ENCODE data around the gene SLC41A3.
"Not testable (repeated sequence)": the region's sequence is repeated elsewhere in the genome, so short reads cannot be mapped to it uniquely, and the experiment has no call there.

- TF ChIP-seq POLR2A, CTCF (IDR thresholded peaks at IDR 0.05): not testable (repeated sequence)
Observed at GRCh38 chr3:126092128-126092527, 8.2 kb upstream of the SLC41A3 start.
